ENCODE data around the gene HDAC4. TPM values are rescaled to one million over a fixed set of nuclear protein-coding genes. Genes with fewer than 3 reads are reported as not detected.

The HDAC4 gene
- total RNA-seq, 4 donors from 2014 or later: 30.2 to 103 (median 51.7) TPM

GRCh38 chr2:239087046-239087710 lies 313.6 kb downstream of the HDAC4 start:
- DNase-seq (ENCODE audit: low spot score) (no peak), ATAC-seq (ENCODE audit: low FRiP score) (no peak)
- no peak for TF ChIP-seq CTCF (IDR thresholded peaks at IDR 0.05)

- no peak for DNase-seq (ENCODE audit: low spot score)
- ATAC-seq (ENCODE audit: low FRiP score): no peak
- no peak for TF ChIP-seq CTCF (IDR thresholded peaks at IDR 0.05)
These were observed 314.3 kb downstream of the HDAC4 start for GRCh38 chr2:239086325-239087020.

- TF ChIP-seq CTCF (IDR thresholded peaks at IDR 0.05): no peak
- DNase-seq (ENCODE audit: low spot score): no peak
- ATAC-seq (ENCODE audit: low FRiP score): no peak
These were observed 315.4 kb downstream of the HDAC4 start for GRCh38 chr2:239085201-239085992.

- ATAC-seq (ENCODE audit: low FRiP score): no peak
- no peak for TF ChIP-seq CTCF (IDR thresholded peaks at IDR 0.05)
- no peak for DNase-seq (ENCODE audit: low spot score)
These were observed 316.8 kb downstream of the HDAC4 start for GRCh38 chr2:239084007-239084406.

- TF ChIP-seq CTCF (IDR thresholded peaks at IDR 0.05): no peak
- DNase-seq (ENCODE audit: low spot score) (no peak), ATAC-seq (ENCODE audit: low FRiP score) (no peak)
These were observed 318.4 kb downstream of the HDAC4 start for GRCh38 chr2:239082425-239082824.

GRCh38 chr2:239081622-239082021 lies 319.2 kb downstream of the HDAC4 start:
- DNase-seq (ENCODE audit: low spot score): no peak
- no peak for TF ChIP-seq CTCF (IDR thresholded peaks at IDR 0.05)
- ATAC-seq (ENCODE audit: low FRiP score): no peak
